DMS 273 (cell line): ENCODE measurements around the gene TNRC6C.
"Not testable (repeated sequence)": the region's sequence is repeated elsewhere in the genome, so short reads cannot be mapped to it uniquely, and the experiment has no call there.

ENCODE experiments used
- DNase-seq: peaks from one replicate; lab custom pipeline; 2025; ENCODE audit not compliant: unreplicated experiment; lab: John Stamatoyannopoulos, UW

TNRC6C gene

DNA sequence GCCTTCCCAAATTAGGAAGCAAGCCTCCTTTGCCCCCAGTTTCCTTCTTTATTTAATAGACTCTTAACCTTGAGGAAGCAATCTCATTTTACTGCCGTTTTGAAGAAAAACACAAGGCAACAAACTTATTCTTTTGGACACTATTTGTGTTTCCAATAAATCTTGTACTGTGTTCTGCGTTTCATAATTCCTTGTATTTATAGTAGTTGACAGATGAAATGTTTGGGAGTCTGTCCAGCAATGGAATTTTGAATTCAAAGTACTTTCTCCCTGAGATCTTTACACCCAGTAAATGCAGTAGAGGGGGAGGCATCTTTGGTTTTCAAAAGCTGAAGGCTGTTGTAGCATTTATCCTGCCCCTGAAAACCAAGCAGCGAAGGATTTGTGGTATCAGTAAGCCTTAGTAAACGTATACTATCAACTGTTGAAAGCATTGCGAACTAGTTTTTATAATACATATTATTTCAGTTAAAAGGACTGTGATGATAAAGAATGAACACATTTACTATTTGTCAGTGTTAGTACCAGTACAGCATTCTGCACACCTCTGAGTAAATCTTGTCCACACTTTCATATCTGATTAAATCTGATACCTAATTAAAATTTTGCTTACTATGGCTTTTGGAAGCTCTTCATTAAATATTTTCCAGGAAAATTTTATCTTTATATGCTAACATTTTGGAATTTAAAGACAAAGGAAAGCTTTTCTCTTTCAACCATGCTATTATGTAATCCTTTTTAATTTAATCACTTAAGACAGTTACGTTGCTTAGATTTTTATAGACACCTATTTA, 83.1 kb downstream of the TNRC6C start:
- DNase-seq: peak; percentile 49

DNA sequence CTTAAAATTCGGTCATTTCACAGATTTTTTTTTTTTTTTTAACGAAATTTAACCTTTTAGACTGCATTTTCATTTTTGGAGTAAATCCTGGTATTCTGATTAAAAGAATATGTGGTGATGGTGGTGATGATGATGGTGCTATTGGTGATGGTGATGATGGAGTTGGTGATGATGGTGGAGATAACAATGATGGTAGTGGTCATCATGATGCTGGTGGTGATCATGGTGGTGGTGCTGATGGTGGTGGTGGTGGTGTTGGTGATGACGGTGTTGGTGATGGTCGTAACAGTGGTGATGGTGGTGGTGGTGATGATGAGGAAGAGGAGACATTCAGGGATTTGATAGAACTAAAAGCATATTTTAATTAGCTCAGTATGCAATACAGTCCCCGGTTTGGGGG, 84.0 kb downstream of the TNRC6C start:
- no peak for DNase-seq

DNA sequence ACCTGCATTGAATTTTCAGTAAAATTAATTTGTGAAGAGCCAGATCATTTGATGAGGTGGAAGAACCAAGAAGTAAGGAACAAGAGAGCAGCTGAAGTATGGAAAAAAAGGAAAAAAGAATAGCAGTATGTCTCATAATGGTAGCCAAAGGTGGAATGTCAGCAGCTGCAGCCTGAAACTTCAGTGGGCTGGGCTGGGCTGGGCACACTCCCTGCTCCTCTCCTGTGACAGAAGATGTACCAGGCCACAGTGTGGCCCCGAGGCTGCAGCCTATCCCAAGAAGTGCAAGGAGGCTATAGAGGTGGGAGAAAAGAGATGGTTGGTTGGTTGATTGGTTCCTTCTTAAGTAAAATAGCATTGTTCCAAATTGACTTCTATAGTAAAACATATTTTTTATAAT, 84.5 kb downstream of the TNRC6C start:
- no peak for DNase-seq

DNA sequence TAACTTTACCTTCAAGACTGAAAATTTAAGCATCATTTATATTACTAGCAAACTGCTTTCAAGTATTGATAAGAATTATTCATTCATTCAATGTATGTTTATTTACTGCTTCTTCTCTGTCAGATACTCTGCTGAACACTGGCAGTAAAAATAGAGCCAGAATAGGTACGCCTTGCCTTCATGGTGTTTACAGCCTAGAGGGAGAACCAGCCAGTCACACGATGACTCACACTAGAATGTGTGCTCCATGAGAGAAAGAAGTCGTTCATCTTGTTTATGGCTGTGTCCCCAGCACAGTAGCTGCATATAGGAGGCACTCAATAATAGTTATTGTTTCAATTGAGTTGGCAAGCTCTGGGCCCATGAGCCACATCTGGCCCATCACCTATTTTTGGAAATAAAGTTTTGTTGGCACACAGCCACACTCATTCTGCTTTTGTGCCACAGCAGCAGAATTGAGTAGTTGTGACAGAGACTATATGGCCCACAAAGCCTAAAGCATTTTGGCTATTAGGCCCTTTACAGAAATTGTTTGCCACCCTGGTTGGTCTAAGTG, 85.9 kb downstream of the TNRC6C start:
- no peak for DNase-seq

DNA sequence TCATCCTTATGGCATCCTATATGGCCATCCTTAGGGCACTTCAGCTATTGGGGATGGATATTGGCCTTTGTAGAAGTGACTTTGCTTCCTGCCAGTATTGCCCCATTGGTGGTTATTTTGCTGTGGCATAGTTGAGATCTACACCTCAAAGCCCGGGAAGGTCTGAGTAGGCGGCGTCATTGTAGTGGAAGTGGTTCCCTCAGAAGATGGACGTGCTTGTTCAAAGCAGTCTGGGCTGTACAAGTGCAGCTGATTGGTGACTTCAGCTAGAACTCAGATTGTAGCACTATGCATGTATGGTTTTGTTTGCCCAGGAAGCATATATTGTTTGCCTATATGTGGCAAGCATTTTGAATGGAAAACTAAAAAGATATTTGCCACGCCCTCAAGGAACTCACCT, 86.8 kb downstream of the TNRC6C start:
- DNase-seq: no peak

DNA sequence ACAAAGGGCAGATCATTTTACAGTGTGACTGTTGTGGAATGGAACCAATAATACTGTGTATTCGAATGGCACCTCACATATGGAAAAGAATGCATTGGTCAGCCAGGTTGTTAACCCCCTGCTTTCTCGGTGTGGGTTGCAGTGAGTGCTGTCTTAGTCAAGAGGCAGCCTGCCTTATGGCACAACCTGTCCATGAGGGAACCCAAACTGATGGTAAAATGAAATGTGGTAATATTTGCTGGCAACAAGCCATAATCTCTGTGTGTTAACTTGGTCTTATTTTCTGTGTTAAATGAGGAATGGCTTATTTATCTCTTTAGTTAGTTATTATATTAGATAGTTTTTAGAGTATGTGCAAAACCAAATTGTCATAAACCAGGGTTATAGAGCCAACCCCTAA, 88.4 kb downstream of the TNRC6C start:
- peak; percentile 14 for DNase-seq

DNA sequence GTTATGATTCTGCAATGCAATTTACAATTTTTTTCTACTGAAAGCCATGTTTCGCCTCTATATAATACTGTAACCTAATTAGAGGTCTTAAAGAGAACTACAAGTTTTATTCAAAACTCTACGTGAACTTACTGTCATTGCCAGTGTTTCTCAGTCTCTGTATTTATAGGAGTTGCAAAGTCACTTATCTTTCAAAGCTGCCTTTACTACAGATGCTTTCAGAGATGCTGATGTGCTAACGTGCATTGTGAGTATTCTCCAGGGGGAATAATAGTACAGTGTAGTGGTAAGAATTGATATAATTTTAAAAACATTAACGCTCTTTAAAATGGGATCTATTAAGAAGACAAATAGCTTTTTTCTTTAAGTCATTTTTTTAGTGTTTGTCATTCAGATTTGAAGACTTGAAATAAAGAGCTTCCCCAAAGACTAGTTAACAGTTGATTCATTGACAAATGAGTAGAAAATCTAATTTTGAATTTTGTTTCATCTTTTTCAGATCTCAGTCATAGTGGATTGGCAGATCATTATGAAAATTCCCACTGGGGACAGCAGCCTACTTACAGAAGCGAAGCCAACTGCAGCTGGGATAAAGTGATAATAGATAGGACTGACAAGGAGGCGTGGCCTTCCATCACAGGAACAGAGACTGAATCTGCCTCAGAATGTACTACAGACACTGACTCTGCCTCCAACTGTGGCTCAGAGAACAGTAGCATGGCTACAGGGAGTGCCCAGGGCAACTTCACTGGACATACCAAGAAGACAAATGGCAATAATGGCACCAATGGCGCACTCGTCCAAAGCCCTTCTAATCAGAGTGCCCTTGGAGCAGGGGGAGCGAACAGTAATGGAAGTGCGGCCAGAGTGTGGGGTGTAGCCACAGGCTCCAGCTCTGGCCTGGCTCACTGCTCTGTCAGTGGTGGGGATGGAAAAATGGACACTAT, 90.1 kb downstream of the TNRC6C start:
- no peak for DNase-seq

DNA sequence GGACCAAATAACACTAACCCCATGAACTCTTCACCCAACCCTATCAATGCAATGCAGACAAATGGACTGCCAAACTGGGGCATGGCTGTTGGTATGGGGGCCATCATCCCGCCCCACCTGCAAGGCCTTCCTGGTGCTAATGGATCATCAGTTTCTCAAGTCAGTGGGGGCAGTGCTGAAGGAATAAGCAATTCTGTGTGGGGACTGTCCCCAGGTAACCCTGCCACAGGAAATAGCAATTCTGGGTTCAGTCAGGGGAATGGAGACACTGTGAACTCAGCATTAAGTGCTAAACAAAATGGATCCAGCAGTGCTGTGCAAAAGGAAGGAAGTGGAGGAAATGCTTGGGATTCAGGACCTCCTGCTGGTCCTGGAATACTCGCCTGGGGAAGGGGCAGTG, 91.1 kb downstream of the TNRC6C start:
- no peak for DNase-seq

DNA sequence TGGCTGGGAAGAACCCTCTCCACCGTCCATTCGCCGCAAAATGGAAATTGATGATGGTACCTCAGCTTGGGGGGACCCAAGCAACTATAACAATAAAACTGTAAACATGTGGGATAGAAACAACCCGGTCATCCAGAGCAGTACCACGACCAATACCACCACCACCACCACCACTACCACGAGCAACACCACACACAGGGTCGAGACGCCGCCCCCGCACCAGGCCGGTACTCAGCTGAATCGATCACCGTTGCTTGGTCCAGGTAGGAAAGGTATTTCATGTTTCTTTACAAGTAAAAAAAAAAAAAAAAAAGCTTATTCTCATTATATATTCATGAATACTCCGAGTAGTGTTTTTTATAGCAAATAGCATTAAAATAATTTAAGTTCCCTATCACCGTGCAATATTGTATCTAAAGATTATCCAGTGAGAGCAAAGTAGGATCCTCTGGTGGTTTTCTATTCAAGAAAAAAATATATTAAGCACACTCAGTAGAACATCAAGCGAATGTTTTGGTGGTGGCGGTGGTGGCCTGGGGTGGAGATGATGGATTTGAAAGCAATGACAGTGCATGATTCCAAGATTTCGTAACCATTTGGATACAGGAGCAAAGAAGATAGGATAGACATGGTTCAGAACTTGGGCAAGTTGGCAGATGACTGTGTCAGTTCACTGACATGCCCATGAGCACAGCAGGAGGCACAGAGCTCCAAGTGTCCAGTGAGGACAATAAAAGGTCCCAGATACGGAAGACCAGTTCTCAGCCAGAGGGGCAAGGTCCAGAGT, 92.9 kb downstream of the TNRC6C start:
- no peak for DNase-seq

DNA sequence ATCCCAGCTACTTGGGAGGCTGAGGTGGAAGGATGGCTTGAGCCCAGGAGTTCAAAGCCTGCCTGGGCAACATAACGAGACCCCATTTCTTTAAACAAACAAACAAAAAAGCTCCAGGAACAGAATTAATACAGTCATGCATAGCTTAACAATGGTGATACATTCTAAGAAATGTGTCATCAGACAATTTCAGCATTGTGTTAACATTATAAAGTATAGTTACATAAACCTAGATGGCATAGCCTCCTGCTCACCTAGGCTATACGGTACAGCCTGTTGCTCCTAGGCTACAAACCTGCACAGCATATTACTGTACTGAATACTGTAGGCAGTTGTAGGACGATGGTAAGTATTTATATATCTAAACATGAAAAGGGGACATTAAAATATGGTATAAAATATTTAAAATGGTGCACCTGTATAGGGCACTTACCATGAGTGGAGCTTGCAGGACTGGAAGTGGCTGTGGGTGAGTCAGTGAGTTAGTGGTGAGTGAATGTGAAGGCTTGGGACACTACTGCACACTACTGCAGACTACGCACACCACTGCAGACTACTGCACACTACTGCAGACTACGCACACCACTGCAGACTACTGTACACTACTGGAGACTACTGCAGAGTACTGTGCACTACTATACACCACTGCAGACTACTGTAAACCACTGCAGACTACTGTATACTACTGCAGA, 95.4 kb downstream of the TNRC6C start:
- DNase-seq: no peak

DNA sequence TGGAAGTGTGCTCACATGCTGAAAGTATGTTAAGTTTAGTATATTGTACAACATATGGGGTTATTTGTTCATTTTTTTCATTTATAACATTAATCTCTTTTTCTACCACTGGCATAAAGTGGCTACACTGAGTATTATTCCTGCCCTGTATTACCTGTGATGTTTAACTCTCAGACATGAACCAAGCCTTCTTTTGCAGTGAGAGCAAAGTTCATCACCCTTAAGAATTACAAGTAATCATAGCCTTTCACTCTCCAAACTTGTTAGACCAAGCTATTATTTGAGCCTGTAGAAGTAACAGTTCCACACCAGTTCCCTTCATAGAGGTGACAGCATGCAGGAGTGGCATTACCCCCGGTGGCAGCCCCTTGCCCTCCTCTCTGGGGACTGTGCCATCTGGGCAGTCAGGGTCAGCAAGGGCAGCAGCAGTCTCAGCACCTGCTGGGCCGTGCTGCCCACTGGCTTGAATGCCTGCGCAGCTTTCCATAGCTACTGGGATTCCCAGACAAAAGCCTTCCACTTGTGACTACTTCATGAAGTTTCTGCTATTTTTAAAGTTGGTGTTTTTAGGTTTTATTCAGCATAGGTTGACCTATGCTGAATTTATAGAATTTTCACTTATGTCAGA, 98.7 kb downstream of the TNRC6C start:
- no peak for DNase-seq

DNA sequence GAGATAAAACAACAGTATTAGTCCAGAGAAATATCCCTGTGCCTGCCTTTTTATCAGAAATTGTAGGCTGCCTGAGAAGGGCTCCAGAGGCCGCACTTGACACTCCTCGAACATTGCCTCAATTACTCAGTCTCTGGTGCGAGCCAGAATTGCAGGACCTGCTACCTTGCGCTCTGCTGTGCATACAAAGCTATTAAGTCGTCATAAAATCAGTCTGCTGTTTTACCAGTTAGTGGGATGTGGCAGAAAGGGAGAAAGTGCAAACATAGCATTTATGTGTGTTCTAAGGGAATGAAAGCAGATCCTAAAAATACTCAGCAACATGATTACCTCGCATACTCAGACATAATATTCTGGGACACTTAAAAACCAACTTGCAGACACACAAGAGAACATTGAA, 99.5 kb downstream of the TNRC6C start:
- DNase-seq: no peak

DNA sequence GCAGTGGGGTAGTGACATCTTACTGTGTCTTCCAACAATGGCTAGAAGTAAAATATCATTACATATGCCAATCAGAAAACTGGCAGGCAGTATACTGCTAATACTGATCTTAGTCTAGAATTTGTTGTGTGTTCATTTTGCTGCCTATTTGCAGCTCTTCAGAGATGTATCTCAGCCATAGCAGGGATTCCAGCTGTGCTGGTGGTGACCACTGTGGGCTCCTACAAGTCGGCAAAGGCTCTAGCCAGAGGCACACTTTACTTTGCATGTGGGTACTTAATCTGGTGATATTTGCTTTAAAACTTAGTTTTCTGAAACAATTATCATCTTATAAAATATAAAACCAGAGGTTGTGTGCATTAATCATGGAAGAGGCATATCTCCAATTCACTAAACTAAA, 100.1 kb downstream of the TNRC6C start:
- DNase-seq: no peak

DNA sequence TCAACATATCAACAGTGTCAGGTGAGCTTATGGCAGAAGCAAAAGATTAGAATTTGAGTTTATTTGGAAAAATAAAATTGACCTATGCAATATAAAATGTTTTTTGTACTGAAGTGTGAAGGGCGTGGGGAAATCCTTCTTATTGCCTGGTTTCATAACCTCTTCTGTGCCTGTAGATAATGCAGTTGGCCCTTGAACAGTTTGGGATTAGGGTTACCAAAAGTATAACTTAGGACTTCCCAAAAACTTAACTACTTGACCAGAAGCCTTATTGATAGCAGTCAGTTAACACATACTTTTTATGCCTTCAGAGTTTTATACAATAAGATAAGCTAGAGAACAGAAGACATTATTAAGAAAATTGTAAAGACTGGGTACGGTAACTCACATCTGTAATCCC, 104.1 kb downstream of the TNRC6C start:
- no peak for DNase-seq

DNA sequence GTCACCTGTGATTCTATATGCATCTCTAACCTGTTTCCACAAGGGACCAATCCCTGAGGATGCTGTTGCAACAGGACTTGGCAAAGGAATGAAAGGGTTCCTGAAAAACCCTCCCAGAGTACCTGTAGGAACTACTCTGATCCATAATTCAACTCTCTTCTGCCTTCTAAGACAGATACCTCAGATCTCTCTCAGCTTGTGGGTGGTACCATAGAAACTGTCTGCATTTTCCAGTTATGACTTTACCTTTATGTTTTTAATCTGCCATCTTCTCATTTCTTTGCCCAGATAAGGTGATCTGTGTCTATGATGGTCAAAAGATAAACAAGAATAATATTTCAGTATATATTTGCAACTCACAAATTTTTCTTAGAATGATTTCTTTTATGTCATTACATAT, 105.0 kb downstream of the TNRC6C start:
- DNase-seq: no peak

DNA sequence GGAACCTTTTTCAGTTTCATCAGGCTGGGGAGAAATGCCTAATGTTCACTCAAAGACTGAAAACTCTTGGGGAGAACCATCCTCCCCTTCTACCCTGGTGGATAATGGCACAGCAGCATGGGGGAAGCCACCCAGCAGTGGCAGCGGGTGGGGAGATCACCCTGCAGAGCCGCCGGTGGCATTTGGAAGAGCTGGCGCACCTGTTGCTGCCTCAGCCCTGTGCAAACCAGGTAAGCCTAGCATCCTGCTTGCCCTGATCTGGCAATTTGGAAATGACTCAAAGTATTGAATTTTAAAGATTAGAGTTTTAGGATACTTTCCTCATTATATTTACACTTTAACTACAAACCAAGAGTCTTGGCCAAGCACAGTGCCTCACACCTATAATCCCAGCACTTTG, 106.2 kb downstream of the TNRC6C start:
- DNase-seq: no peak

DNA sequence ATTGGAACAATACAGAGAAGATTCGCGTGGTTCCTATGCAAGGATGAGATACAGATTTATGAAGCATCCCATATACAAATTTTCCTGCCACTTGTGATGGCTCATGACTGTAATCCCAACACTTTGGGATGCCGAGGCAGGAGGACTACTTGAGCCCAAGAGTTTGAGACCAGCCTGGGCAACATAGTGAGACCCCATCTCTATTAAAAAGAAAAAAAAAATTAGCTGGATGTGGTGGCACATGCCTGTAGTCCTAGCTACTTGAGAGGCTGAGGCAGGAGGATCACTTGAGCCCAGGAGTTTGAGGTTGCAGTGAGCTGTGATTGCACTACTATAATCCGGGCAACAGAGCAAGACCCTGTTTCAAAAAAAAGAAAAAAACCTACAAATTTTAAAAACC, 108.5 kb downstream of the TNRC6C start:
- not testable (repeated sequence) for DNase-seq

DNA sequence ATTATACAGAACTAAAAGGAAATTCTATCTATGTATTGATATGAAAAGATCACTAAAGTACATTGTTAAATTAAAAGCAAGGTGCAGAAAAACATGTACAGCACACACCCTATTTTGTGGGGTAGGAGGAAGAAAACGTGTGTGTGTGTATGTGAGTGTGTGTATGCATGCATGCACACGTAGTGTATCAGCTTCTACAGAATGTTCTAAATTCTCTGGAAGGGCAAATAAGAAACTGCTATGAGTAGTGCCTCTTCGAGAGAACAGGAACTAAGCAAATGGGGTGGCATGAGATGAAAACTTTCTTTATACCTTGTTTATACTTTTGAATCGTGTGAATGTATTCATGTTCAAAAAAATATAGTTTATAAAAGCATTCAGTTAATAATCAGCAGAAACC, 111.2 kb downstream of the TNRC6C start:
- DNase-seq: no peak

DNA sequence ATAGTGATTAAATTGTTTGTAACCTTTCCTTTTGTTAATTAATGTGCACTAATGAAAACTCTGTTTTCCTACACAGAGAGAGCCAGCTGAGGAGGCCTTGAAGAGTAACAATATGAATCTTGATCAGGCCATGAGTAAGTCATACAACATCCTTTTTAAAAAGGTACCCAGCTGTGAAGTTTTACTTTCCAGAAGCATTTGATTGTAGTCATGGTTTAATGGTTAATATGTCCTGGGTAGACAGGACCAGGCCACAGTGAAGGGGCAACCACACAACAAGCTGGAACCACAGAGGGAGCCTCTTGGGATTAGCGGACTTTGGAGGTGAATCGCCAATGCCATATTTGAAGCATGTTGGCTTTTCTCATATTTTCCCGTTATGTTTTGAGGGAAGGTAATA, 114.5 kb downstream of the TNRC6C start:
- DNase-seq: no peak

DNA sequence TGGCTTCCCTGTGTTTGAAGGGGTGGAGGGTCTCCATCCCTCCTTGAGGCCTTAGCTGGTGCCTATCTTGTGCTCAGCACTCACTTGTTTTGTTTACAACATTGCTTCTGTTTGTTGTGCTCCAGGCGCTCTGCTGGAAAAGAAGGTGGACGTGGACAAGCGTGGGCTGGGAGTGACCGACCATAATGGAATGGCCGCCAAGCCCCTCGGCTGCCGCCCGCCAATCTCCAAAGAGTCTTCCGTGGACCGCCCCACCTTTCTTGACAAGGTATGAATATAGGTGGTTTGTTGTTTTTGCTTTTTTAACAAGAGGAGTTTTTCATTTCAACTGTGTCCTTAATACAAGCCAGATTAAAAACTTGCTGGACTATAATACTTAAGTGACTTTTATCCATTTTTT, 116.5 kb downstream of the TNRC6C start:
- no peak for DNase-seq
